Neural crest cell (in vitro differentiated cells): ENCODE measurements around the gene BCL11B. TPM values are rescaled to one million over a fixed set of nuclear protein-coding genes. Genes with fewer than 3 reads are reported as not detected.

Experiments used
- DNase-seq: peaks from one replicate; pipeline ENCODE4 v3.0.0; 2021; ENCODE audit warnings: low read depth, mixed read lengths, low spot score
- H3K27ac Mint-ChIP-seq: one replicate; pipeline ENCODE4 v1.8.0; 2021; ENCODE audit warnings: mild to moderate bottlenecking, mixed read lengths; ENCODE audit not compliant: unreplicated experiment
- H3K27me3 Mint-ChIP-seq: 2 replicates; pipeline ENCODE4 v1.8.0; 2021; ENCODE audit warnings: low read depth, mild to moderate bottlenecking, mixed read lengths
- H3K36me3 Mint-ChIP-seq: 2 replicates; pipeline ENCODE4 v1.8.0; 2021; ENCODE audit warnings: low read depth, mild to moderate bottlenecking, mixed read lengths
- H3K4me1 Mint-ChIP-seq: 2 replicates; pipeline ENCODE4 v1.8.0; 2021; ENCODE audit warnings: mixed read lengths
- H3K4me3 Mint-ChIP-seq: one replicate; pipeline ENCODE4 v1.8.0; 2021; ENCODE audit warnings: mild to moderate bottlenecking, mixed read lengths
- H3K9me3 Mint-ChIP-seq: 2 replicates; pipeline ENCODE4 v1.8.0; 2021; ENCODE audit warnings: mixed read lengths
- CTCF ChIP-seq: fragments of 200-600 bp; sonication (generic); conservative IDR thresholded peaks from 2 replicates; pipeline ENCODE4 v1.5.0; 2021; ENCODE audit warnings: antibody characterized with exemption, mild to moderate bottlenecking
- total RNA-seq: library from RNA; stranded (reverse); gene quantifications from 2 replicates; pipeline ENCODE4 v1.2.1, GENCODE V29; 2021

The BCL11B gene
- total RNA-seq, 1 donor from 2014 or later, result 0.28 TPM

- DNase-seq, result no peak
- Mint-ChIP-seq H3K4me1 (peaks cover 11% of the 10 kb centered on the region), H3K27ac (no peak overlapping the region), H3K36me3 (no peaks in the 10 kb centered on the region), H3K27me3 (peaks cover 89% of the 10 kb centered on the region), H3K4me3 (no peak overlapping the region), H3K9me3 (no peaks in the 10 kb centered on the region)
- no peak for TF ChIP-seq CTCF
Measured at GRCh38 chr14:99242816-99243721, 28.9 kb downstream of the BCL11B start.

DNA sequence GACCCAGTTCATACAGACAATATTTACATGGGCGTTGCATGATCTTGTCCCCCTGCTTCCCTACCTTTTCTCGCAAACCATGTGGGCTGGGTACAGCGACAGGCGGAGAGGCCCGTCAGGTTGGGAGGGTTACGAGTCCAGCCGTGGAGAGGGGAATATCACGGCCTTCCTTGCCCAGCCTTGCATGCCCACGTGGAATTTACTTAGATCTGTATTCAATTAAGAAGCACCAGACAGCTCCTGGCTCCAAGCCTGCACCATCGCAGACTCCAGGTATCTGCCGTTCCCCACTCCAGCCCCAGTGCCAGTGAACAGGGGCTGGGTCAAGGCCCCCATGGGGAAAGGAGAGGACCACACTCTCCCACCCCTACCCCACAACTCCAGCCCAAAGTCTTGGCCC is 29.8 kb downstream of the BCL11B start:
- Mint-ChIP-seq H3K4me3 (no peak overlapping the region), H3K9me3 (no peaks in the 10 kb centered on the region), H3K36me3 (no peaks in the 10 kb centered on the region), H3K27me3 (peaks cover 85% of the 10 kb centered on the region), H3K27ac (no peak overlapping the region), H3K4me1 (peaks cover 8% of the 10 kb centered on the region)
- DNase-seq, result no peak
- no peak for TF ChIP-seq CTCF

- Mint-ChIP-seq H3K9me3 (no peaks in the 10 kb centered on the region), H3K4me1 (no peaks in the 10 kb centered on the region), H3K27me3 (peaks cover 77% of the 10 kb centered on the region), H3K4me3 (no peak overlapping the region), H3K27ac (no peak overlapping the region), H3K36me3 (no peaks in the 10 kb centered on the region)
- DNase-seq, result no peak
- no peak for TF ChIP-seq CTCF
Measured at GRCh38 chr14:99241325-99242010, 30.5 kb downstream of the BCL11B start.

DNA sequence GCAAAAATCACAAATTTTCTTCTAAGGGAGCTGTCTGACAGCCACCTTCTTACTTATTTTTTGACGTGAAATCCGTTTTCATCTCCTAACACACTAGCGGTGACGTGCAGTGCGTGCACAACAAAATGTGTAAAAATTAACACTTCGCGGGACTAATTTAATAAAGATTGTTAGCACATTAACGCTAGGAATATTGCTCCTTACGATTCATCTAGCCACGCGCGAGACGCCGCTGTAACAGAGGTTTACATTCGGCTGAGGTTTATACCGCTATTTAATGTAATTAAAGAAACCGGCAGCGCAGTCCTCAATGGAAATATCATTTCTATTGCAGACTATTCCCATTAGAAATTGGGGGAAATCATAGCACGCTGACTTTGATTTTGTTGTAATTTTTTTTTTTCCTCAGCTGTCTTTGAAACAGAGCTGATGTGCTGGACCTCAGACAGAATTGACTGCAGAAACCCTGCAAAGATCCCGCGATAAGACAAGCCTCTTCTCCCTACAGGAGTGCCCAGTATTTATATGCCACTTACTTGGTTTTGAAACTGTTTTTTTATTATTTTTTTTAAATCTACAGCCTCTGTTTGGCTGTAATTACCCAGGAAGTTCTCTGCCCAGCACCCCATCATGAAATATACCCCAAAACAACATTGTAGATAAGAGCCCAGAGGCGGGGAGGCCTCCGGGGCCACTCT is 31.2 kb downstream of the BCL11B start:
- peaks cover 4% of the 10 kb centered on the region for H3K4me1 Mint-ChIP-seq
- no peak for TF ChIP-seq CTCF
- no peak for DNase-seq
- no peaks in the 10 kb centered on the region for H3K9me3 Mint-ChIP-seq
- H3K27ac Mint-ChIP-seq, result no peak overlapping the region
- no peak overlapping the region for H3K4me3 Mint-ChIP-seq
- no peaks in the 10 kb centered on the region for H3K36me3 Mint-ChIP-seq
- H3K27me3 Mint-ChIP-seq, result peaks cover 76% of the 10 kb centered on the region

GRCh38 chr14:99239661-99240092 is 32.3 kb downstream of the BCL11B start:
- TF ChIP-seq CTCF, result no peak
- H3K36me3 Mint-ChIP-seq, result no peaks in the 10 kb centered on the region
- H3K4me1 Mint-ChIP-seq, result peaks cover 14% of the 10 kb centered on the region
- no peak overlapping the region for H3K27ac Mint-ChIP-seq
- DNase-seq, result no peak
- no peaks in the 10 kb centered on the region for H3K9me3 Mint-ChIP-seq
- no peak overlapping the region for H3K4me3 Mint-ChIP-seq
- H3K27me3 Mint-ChIP-seq, result peaks cover 72% of the 10 kb centered on the region
